ENCODE measurements around the gene RPL28.

DNA sequence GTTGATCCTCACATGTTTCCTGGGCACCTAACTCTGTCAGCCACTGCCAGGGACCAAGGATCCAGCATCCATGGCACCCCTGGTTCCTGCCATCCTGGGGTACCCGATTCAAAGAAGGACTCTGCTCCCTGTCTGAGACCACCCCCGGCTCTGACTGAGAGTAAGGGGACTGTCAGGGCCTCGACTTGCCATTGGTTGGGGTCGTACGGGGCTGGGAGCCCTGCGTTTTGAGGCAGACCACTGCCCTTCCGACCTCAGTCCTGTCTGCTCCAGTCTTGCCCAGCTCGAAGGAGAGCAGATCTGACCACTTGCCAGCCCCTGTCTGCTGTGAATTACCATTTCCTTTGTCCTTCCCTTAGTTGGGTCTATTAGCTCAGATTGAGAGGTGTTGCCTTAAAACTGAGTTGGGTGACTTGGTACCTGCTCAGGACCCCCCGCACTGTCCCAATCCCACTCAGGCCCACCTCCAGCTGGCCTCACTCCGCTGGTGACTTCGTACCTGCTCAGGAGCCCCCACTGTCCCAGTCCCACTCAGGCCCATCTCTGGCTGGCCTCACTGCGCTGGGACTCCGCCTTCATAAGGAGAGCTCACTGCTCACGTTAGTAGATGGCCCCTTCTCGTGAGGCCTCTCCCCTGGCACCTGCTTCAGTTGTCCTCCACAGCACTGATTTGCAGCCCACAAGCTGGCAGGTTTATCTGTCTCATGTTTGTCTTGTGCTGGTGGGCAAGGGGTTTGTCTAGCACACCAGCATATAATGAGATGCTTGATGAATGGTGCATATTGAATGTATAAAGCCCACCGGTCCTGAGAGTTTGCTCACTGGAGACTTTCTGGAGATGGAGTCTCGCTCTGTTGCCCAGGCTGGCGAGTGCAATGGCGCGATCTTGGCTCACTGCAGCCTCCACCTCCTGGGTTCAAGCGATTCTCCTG, 3.9 kb downstream of the RPL28 start:
- TF ChIP-seq, protein P1, sequence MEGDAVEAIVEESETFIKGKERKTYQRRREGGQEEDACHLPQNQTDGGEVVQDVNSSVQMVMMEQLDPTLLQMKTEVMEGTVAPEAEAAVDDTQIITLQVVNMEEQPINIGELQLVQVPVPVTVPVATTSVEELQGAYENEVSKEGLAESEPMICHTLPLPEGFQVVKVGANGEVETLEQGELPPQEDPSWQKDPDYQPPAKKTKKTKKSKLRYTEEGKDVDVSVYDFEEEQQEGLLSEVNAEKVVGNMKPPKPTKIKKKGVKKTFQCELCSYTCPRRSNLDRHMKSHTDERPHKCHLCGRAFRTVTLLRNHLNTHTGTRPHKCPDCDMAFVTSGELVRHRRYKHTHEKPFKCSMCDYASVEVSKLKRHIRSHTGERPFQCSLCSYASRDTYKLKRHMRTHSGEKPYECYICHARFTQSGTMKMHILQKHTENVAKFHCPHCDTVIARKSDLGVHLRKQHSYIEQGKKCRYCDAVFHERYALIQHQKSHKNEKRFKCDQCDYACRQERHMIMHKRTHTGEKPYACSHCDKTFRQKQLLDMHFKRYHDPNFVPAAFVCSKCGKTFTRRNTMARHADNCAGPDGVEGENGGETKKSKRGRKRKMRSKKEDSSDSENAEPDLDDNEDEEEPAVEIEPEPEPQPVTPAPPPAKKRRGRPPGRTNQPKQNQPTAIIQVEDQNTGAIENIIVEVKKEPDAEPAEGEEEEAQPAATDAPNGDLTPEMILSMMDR (IDR thresholded peaks at IDR 0.05; ENCODE audit: low read depth, low read length) = no peak
- no peak for TF ChIP-seq EZH2phosphoT487 (IDR thresholded peaks at IDR 0.05; ENCODE audit: low read depth)
